BLaER1 treated with 17β-estradiol and CSF1 and Interleukin-3, amounts not matched to agents 10 nM and 100 nM (cell line): Measurements from ENCODE around the gene F10.

ENCODE experiments used
- H3K27ac ChIP-seq, 11 experiments: shearing (Covaris generic); formaldehyde crosslinking; 2 replicates each; pipeline ENCODE4 v1.8.1; 2022
- H3K27me3 ChIP-seq, 11 experiments: shearing (Covaris generic); formaldehyde crosslinking; 2 replicates each; pipeline ENCODE4 v1.8.1; 2022
- H3K36me3 ChIP-seq, 11 experiments: shearing (Covaris generic); formaldehyde crosslinking; 2 replicates each; pipeline ENCODE4 v1.8.1; 2022
- H3K4me1 ChIP-seq, 10 experiments: shearing (Covaris generic); formaldehyde crosslinking; 2 replicates each; pipeline ENCODE4 v1.8.1; 2022
- H3K4me2 ChIP-seq, 11 experiments: shearing (Covaris generic); formaldehyde crosslinking; 2 replicates each; pipeline ENCODE4 v1.8.1; 2022
- H3K4me3 ChIP-seq, 10 experiments: shearing (Covaris generic); formaldehyde crosslinking; 2 replicates each; pipeline ENCODE4 v1.8.1; 2022
- H3K9ac ChIP-seq, 11 experiments: shearing (Covaris generic); formaldehyde crosslinking; 2 replicates each; pipeline ENCODE4 v1.8.1; 2022
- H3K9me3 ChIP-seq, 11 experiments: shearing (Covaris generic); formaldehyde crosslinking; replicated peaks in 1 of 11; 2 replicates each; pipeline ENCODE4 v1.8.1; 2022
- H4K20me1 ChIP-seq, 11 experiments: shearing (Covaris generic); formaldehyde crosslinking; 2 replicates each; pipeline ENCODE4 v1.8.1; 2022
- Cebpa-rat ChIP-seq, 11 experiments: shearing (Covaris generic); IDR thresholded peaks; 2 replicates each; pipeline ENCODE4 v1.8.1; 2022

The F10 gene

DNA sequence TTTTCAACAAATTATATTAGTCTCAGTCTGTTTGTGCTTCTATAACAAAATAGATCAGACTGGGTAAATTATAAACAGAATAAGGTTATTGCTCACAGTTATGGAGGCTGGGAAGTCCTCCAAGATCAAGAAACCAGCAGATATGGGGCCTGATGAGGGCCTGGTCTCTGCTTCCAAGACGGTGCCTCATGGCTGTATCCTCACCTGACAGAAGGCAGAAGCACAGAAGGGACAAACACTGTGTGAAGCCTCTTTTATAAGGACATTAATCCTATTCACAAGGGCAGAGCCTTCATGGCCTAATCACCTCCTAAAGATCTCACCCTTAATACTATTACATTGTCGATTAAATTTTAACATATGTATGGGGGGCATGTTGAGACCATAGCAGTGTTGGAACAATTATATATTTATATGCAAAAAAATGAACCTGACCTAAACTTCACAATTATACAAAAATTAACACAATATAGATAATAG, 12.7 kb downstream of the F10 start:
- no peak overlapping the region for H3K27ac ChIP-seq
- peaks cover 0 to 10% (median 0%) of the 10 kb centered on the region in 11 experiments; a peak in 7 of 22 replicates for H3K9me3 ChIP-seq
- H3K4me1 ChIP-seq = no peaks in the 10 kb centered on the region
- H3K9ac ChIP-seq = no peak overlapping the region
- H4K20me1 ChIP-seq = no peaks in the 10 kb centered on the region
- H3K4me2 ChIP-seq = no peak overlapping the region
- TF ChIP-seq Cebpa-rat (IDR thresholded peaks at IDR 0.05) = no peak
- H3K27me3 ChIP-seq = no peaks in the 10 kb centered on the region
- H3K36me3 ChIP-seq = no peaks in the 10 kb centered on the region
- no peak overlapping the region for H3K4me3 ChIP-seq

- H3K9ac ChIP-seq = no peak overlapping the region
- H3K4me3 ChIP-seq = no peak overlapping the region
Measured at GRCh38 chr13:113137691-113138298, 15.2 kb downstream of the F10 start.

GRCh38 chr13:113138792-113139551, 16.4 kb downstream of the F10 start:
- no peak overlapping the region for H3K9ac ChIP-seq
- no peaks in the 10 kb centered on the region for H3K27me3 ChIP-seq

More at GRCh38 chr13:113137691-113138298, 15.2 kb downstream of the F10 start:
- Histone ChIP-seq H3K27ac (no peak overlapping the region), H3K9me3 (peaks cover 0 to 10% (median 0%) of the 10 kb centered on the region in 11 experiments; a peak in 7 of 22 replicates), H4K20me1 (no peaks in the 10 kb centered on the region), H3K36me3 (no peaks in the 10 kb centered on the region), H3K4me2 (no peak overlapping the region), H3K4me1 (no peaks in the 10 kb centered on the region), H3K27me3 (no peaks in the 10 kb centered on the region)
- no peak for TF ChIP-seq Cebpa-rat (IDR thresholded peaks at IDR 0.05)

DNA sequence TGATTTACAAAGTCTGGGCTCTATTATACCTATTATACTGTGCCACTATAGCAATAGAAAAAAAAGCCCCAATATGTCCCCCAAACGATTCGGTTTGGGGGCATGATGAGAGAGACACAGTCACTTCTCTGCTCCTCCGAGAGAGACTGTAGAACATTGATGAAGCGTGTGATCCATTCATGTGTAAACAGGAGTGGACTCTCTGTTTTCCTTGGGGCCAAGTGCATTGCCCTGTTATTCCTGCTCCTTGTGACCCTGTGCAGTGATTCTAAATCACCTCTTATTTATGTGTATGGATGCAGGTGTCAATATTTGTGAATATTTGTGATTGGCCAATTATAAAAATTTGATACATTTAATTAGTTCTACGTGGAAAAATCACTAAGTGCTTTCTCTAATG, 17.0 kb downstream of the F10 start:
- no peaks in the 10 kb centered on the region for H3K27me3 ChIP-seq
- H4K20me1 ChIP-seq = no peaks in the 10 kb centered on the region
- H3K9me3 ChIP-seq = peaks cover 0 to under 1% (median 0%) of the 10 kb centered on the region in 11 experiments; a peak in 3 of 22 replicates
- no peak overlapping the region for H3K9ac ChIP-seq
- H3K4me2 ChIP-seq = no peak overlapping the region
- H3K36me3 ChIP-seq = no peaks in the 10 kb centered on the region
- TF ChIP-seq Cebpa-rat (IDR thresholded peaks at IDR 0.05) = no peak
- no peaks in the 10 kb centered on the region for H3K4me1 ChIP-seq
- H3K4me3 ChIP-seq = no peak overlapping the region
- no peak overlapping the region for H3K27ac ChIP-seq

More at GRCh38 chr13:113138792-113139551, 16.4 kb downstream of the F10 start:
- Histone ChIP-seq H3K4me2 (no peak overlapping the region), H3K4me1 (no peaks in the 10 kb centered on the region), H4K20me1 (no peaks in the 10 kb centered on the region), H3K27ac (no peak overlapping the region), H3K9me3 (peaks cover 0 to 6% (median 0%) of the 10 kb centered on the region in 11 experiments; a peak in 7 of 22 replicates), H3K36me3 (no peaks in the 10 kb centered on the region), H3K4me3 (no peak overlapping the region)
- TF ChIP-seq Cebpa-rat (IDR thresholded peaks at IDR 0.05) = no peak

- TF ChIP-seq Cebpa-rat (IDR thresholded peaks at IDR 0.05) = no peak
- H3K27ac ChIP-seq = no peak overlapping the region
Measured at GRCh38 chr13:113140677-113141600, 18.3 kb downstream of the F10 start.

GRCh38 chr13:113141601-113141970, 19.0 kb downstream of the F10 start:
- no peaks in the 10 kb centered on the region for H3K27me3 ChIP-seq
- no peak overlapping the region for H3K27ac ChIP-seq
- no peak for TF ChIP-seq Cebpa-rat (IDR thresholded peaks at IDR 0.05)
- no peaks in the 10 kb centered on the region for H3K36me3 ChIP-seq
- H3K9me3 ChIP-seq = peaks cover 0 to 8% (median 0%) of the 10 kb centered on the region in 11 experiments; a peak in 4 of 22 replicates
- H4K20me1 ChIP-seq = no peaks in the 10 kb centered on the region
- no peak overlapping the region for H3K4me2 ChIP-seq
- no peak overlapping the region for H3K4me3 ChIP-seq
- no peak overlapping the region for H3K9ac ChIP-seq
- peaks cover 0 to 3% (median 0%) of the 10 kb centered on the region in 10 experiments; a peak in 2 of 20 replicates for H3K4me1 ChIP-seq

More at GRCh38 chr13:113140677-113141600, 18.3 kb downstream of the F10 start:
- H3K4me1 ChIP-seq = no peaks in the 10 kb centered on the region
- no peak overlapping the region for H3K4me2 ChIP-seq
- peaks cover 0 to 6% (median 0%) of the 10 kb centered on the region in 11 experiments; a peak in 4 of 22 replicates for H3K9me3 ChIP-seq
- H3K9ac ChIP-seq = no peak overlapping the region
- H3K4me3 ChIP-seq = no peak overlapping the region
- no peaks in the 10 kb centered on the region for H3K36me3 ChIP-seq
- no peaks in the 10 kb centered on the region for H3K27me3 ChIP-seq
- no peaks in the 10 kb centered on the region for H4K20me1 ChIP-seq

DNA sequence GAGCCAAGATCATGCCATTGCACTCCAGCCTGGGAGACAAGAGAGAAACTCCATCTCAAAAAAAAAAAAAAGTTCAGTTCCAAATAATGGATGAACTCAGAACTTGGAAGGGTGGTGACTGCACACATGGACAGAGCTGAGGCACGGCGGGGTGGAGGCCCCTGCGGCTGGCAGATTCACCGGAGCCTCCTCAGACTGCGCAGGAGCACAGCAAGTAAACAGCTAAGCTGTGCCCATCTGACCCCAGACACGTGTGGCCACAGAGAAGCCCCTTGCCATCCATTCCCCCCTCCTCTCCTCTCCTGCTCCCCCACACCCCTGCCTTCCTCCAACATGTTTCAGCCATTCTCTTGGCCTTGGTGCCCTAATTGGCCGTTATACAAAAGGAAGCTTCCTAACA, 20.3 kb downstream of the F10 start:
- H3K9ac ChIP-seq = no peak overlapping the region
- H3K4me2 ChIP-seq = no peak overlapping the region
- H3K27ac ChIP-seq = no peak overlapping the region
- no peaks in the 10 kb centered on the region for H3K36me3 ChIP-seq
- no peaks in the 10 kb centered on the region for H3K27me3 ChIP-seq
- no peak for TF ChIP-seq Cebpa-rat (IDR thresholded peaks at IDR 0.05)
- H3K9me3 ChIP-seq = peaks cover 0 to 8% (median 0%) of the 10 kb centered on the region in 11 experiments; a peak in 4 of 22 replicates
- no peak overlapping the region for H3K4me3 ChIP-seq
- H4K20me1 ChIP-seq = no peaks in the 10 kb centered on the region
- H3K4me1 ChIP-seq = peaks cover 0 to 6% (median 0%) of the 10 kb centered on the region in 10 experiments; a peak in 2 of 20 replicates

DNA sequence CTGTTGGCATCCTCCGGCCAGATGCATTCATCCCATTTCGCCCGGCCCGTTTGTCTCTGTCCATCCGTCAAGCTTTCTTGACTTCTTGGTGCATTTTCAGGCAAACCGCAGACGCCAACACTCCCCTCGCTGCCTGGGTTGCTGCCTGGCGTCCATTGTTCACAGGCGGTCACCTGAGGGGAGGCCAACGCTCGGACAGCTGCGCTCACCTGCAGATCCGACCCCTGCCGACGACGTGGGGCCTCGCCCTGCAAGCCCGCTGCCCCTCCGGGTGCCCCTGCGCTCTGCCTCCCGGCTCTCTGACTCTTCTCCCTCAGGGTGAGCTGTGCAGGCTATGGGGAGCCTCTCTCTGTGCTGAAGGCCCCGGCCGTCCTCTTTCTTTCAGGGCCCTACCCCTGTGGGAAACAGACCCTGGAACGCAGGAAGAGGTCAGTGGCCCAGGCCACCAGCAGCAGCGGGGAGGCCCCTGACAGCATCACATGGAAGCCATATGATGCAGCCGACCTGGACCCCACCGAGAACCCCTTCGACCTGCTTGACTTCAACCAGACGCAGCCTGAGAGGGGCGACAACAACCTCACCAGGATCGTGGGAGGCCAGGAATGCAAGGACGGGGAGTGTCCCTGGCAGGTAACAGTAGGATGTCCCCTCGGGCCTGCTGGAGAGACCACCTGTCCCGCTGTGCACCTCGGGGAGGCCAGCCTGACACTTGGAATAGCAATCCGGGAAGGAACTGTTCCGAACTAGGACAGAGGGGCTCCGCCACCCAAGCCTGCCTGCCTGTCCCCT, 21.1 kb downstream of the F10 start:
- H3K27ac ChIP-seq = no peak overlapping the region
- peaks cover 0 to 8% (median 0%) of the 10 kb centered on the region in 11 experiments; a peak in 4 of 22 replicates for H3K9me3 ChIP-seq
- no peaks in the 10 kb centered on the region for H3K27me3 ChIP-seq
- no peaks in the 10 kb centered on the region for H4K20me1 ChIP-seq
- no peak overlapping the region for H3K9ac ChIP-seq
- H3K4me1 ChIP-seq = peaks cover 0 to 6% (median 0%) of the 10 kb centered on the region in 10 experiments; a peak in 2 of 20 replicates
- no peak for TF ChIP-seq Cebpa-rat (IDR thresholded peaks at IDR 0.05)
- no peaks in the 10 kb centered on the region for H3K36me3 ChIP-seq
- H3K4me3 ChIP-seq = no peak overlapping the region
- no peak overlapping the region for H3K4me2 ChIP-seq
